Neutrophil (primary cell): ENCODE measurements around the gene RAB27A.

Experiments
- H3K27ac ChIP-seq: fragments of 200-600 bp; sonication (generic); 2 replicates; pipeline ENCODE4 v1.5.1; 2016; ENCODE audit warnings: mild to moderate bottlenecking, moderate library complexity
- H3K27me3 ChIP-seq: fragments of 200-600 bp; sonication (generic); 2 replicates; pipeline ENCODE4 v1.6.0; 2016; ENCODE audit warnings: mild to moderate bottlenecking
- H3K36me3 ChIP-seq: fragments of 200-600 bp; sonication (generic); 2 replicates; pipeline ENCODE4 v1.5.1; 2017
- H3K4me1 ChIP-seq, 2 experiments: fragments of 200-600 bp in 1 of 2; sonication (generic) in 1 of 2; 1 replicate in 1 of 2; 2 replicates in 1 of 2; pipeline versions ENCODE4 v1.5.1 to v1.6.1; 2013 to 2016; ENCODE audit warnings: low read depth in 1 of 2, low read length in 1 of 2, mild to moderate bottlenecking in 1 of 2, moderate library complexity in 1 of 2; ENCODE audit not compliant: control insufficient read depth in 1 of 2, insufficient read depth in 1 of 2
- H3K4me3 ChIP-seq, 2 experiments: fragments of 200-600 bp in 1 of 2; sonication (generic) in 1 of 2; 1 replicate in 1 of 2; 2 replicates in 1 of 2; pipeline ENCODE4 v1.5.1; 2013 to 2016; ENCODE audit warnings: low read depth in 1 of 2, low read length in 1 of 2, mild to moderate bottlenecking in 1 of 2, moderate library complexity in 1 of 2
- H3K9me3 ChIP-seq: fragments of 200-600 bp; sonication (generic); 2 replicates; pipeline ENCODE4 v1.5.1; 2016
- CTCF ChIP-seq: fragments of 200-600 bp; sonication (generic); IDR thresholded peaks from 2 replicates; pipeline ENCODE4 v1.5.1; 2016; ENCODE audit warnings: antibody characterized with exemption

Gene RAB27A

DNA sequence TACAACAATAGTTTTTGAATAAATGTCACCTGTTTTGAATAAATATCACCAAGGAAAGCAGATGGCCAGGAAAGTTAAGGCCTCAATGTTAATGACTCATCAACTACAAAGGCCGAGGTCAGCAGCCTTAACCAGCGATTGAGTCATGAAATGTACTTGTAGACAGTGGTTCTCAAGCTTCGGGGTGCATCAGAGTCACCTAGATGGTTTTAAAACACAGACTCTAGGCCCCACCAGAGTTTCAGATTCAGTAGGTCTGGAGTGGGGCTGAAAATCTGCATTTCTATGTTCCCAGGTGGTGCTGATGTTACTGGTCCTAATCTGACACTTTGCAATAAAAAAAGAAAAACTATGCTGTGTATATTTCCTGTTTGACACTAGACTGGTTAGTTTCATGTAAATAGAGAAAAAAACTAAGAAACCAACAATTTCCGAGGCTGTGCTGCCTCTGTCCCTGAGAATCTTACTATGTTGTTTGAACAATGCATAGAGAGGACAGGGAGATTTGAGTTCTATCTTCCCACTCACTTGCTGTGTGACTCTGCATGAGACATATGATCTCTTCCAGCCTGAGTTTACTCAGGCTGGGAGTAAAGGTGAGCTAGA lies 9.8 kb downstream of the RAB27A start:
- Histone ChIP-seq H3K36me3 (peaks cover 4% of the 10 kb centered on the region), H3K27me3 (no peaks in the 10 kb centered on the region), H3K4me3 (peak overlapping the region; percentile 1 to 35), H3K9me3 (no peaks in the 10 kb centered on the region), H3K27ac (peak overlapping the region; percentile 96), H3K4me1 (peaks cover 99% of the 10 kb centered on the region in 2 experiments)
- TF ChIP-seq CTCF = no peak

- Histone ChIP-seq H3K27me3 (no peaks in the 10 kb centered on the region), H3K4me3 (peak overlapping the region in 1 of 2 experiments; percentile 35), H3K36me3 (peaks cover 4% of the 10 kb centered on the region), H3K9me3 (no peaks in the 10 kb centered on the region), H3K4me1 (peaks cover 98% of the 10 kb centered on the region in 2 experiments), H3K27ac (peak overlapping the region; percentile 96)
- no peak for TF ChIP-seq CTCF
These were observed 10.4 kb downstream of the RAB27A start for GRCh38 chr15:55279100-55279745.

DNA sequence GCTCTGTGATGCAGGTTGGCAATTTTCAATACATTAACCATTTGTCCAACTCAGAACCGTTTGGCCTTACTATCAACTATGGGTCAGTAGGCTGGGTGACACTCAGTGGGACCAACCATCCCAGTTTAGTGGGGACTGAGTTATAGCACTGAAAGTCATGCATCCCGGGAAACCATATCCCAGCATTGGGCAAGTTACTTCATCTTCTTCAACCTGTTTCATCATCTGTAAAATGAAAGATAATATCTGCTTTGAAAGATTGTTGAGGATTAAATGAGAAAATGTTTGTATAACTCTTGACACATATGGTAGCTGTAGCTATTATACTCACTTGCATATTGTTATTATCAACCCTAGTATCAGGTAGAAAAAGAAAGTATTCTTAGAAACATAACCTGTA lies 11.9 kb downstream of the RAB27A start:
- no peaks in the 10 kb centered on the region for H3K9me3 ChIP-seq
- H3K27me3 ChIP-seq = no peaks in the 10 kb centered on the region
- no peak for TF ChIP-seq CTCF
- H3K4me3 ChIP-seq = peak overlapping the region; percentile 14 to 21
- H3K36me3 ChIP-seq = no peaks in the 10 kb centered on the region
- H3K27ac ChIP-seq = peak overlapping the region; percentile 94
- H3K4me1 ChIP-seq = peaks cover 97 to 98% of the 10 kb centered on the region in 2 experiments

DNA sequence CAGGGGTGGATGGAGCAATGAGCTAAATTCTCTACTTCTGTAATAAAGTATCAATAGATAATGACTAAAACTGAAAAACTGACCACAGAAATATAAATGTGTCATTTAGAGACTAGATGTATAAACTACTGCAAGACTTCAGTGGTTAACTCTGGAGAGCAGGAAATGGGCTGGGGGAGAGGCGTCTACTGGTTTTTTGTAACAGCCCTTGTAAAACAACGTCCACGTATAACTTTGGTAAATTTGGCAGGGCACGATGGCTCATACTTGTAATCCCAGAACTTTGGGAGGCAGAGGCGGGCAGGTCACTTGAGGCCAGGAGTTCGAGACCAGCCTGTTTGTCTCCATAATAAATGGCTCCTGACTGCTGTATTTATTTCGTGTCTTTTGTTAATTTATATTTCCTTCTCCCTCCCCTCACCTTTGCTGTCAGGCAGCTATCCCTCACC lies 12.5 kb downstream of the RAB27A start:
- peak overlapping the region; percentile 14 to 21 for H3K4me3 ChIP-seq
- no peaks in the 10 kb centered on the region for H3K27me3 ChIP-seq
- no peaks in the 10 kb centered on the region for H3K9me3 ChIP-seq
- H3K36me3 ChIP-seq = no peaks in the 10 kb centered on the region
- no peak for TF ChIP-seq CTCF
- H3K27ac ChIP-seq = peak overlapping the region; percentile 94
- peaks cover 97 to 98% of the 10 kb centered on the region in 2 experiments for H3K4me1 ChIP-seq

- Histone ChIP-seq H3K9me3 (no peaks in the 10 kb centered on the region), H3K27me3 (no peaks in the 10 kb centered on the region), H3K4me3 (peak overlapping the region in 1 of 2 experiments; percentile 14), H3K27ac (peak overlapping the region; percentile 94), H3K36me3 (no peaks in the 10 kb centered on the region), H3K4me1 (peaks cover 97 to 98% of the 10 kb centered on the region in 2 experiments)
- TF ChIP-seq CTCF = no peak
These were observed 13.3 kb downstream of the RAB27A start for GRCh38 chr15:55276324-55276723.
